Breast epithelium (tissue), 3 donors: ENCODE measurements around the gene RBM18.

Source experiments
- POLR2A ChIP-seq: fragments of 450-650 bp; IDR thresholded peaks from one replicate; pipeline ENCODE4 v1.6.1; 2016; ENCODE audit warnings: antibody characterized with exemption, mild to moderate bottlenecking, moderate library complexity
- POLR2AphosphoS5 ChIP-seq, 3 donors: sonication (generic); formaldehyde crosslinking; IDR thresholded peaks; one replicate each; pipeline ENCODE4 v1.6.1; 2017; ENCODE audit warnings: antibody characterized with exemption in 3 of 3

DNA sequence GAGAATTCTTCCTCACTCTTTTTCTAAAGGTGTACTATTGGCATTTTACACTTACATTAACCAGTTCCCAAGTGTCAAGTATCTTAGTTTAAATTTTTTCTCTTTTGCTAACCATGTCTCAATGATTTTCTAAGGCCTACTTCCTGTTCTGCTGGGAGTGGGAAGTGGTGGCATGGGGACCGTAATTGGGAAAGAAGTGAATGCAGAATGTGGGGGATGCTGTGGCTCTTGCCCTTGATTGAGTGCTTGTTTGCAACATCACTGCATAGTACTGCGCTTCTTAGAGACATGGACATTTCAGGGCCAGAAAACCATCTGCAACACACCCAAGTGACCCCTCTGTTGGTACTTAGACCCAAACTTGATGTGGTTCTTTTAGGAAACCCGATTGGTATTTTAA is 32.9 kb upstream of the RBM18 start:
- TF ChIP-seq POLR2AphosphoS5 (IDR thresholded peaks at IDR 0.05) (no peak), POLR2A (no peak)
